ENCODE data around the gene GK2. TPM values are rescaled to one million over a fixed set of nuclear protein-coding genes. Genes with fewer than 3 reads are reported as not detected.

GK2 gene
- total and polyA plus RNA-seq, 2 of the 4 experiments (the other 2 are of a cell fraction) = not detected

GRCh38 chr4:79413886-79414285 is 5.9 kb upstream of the GK2 start:
- Histone ChIP-seq H2AK9ac (replicated peaks; ENCODE audit: low read depth, low read length, poor library complexity) (no peak overlapping the region), H3K27ac (ENCODE audit: insufficient read depth, low read length) (no peak overlapping the region), H3K79me1 (ENCODE audit: low read depth in 1 of 2, low read length in 2 of 2) (no peaks in the 10 kb centered on the region), H3K27me3 (ENCODE audit: control insufficient read depth, insufficient read depth, low read length) (no peaks in the 10 kb centered on the region), H4K8ac (ENCODE audit: low read depth in 2 of 2, low read length in 2 of 2) (no peak overlapping the region), H3K4me2 (ENCODE audit: low read depth, low read length) (no peak overlapping the region), H3K18ac (ENCODE audit: low read depth, low read length) (no peak overlapping the region), H3K23ac (ENCODE audit: low read depth, low read length) (no peak overlapping the region), H2BK5ac (ENCODE audit: low read depth, low read length, poor library complexity, severe bottlenecking) (no peak overlapping the region), H3K36me3 (ENCODE audit: control insufficient read depth, insufficient read depth, low read length) (no peaks in the 10 kb centered on the region), H3K4me1 (ENCODE audit: control insufficient read depth, insufficient read depth, low read length) (no peaks in the 10 kb centered on the region), H4K5ac (ENCODE audit: low read depth, low read length) (no peak overlapping the region), H2AK5ac (ENCODE audit: low read depth, low read length) (no peak overlapping the region), H2BK120ac (ENCODE audit: low read depth, low read length) (no peak overlapping the region), H4K20me1 (ENCODE audit: insufficient read depth, low read length) (no peaks in the 10 kb centered on the region), H2BK15ac (ENCODE audit: low read depth, low read length) (no peak overlapping the region), H3K9me3 (ENCODE audit: control insufficient read depth, insufficient read depth, low read length) (no peaks in the 10 kb centered on the region), H3K56ac (ENCODE audit: extremely low read depth, insufficient read depth, low read length) (no peak overlapping the region), H2BK20ac (ENCODE audit: low read depth, low read length) (no peak overlapping the region), H3K4me3 (ENCODE audit: insufficient read depth, low read depth, low read length) (no peak overlapping the region), H4K91ac (ENCODE audit: insufficient read depth, low read depth, low read length) (no peak overlapping the region), H3K4ac (ENCODE audit: low read depth, low read length) (no peak overlapping the region), H3K9ac (ENCODE audit: low read depth, low read length) (no peak overlapping the region), H3K9me1 (ENCODE audit: insufficient read depth, low read length) (no peaks in the 10 kb centered on the region), H3K14ac (replicated peaks; ENCODE audit: low read depth, low read length) (no peak overlapping the region), H2AFZ (replicated peaks; ENCODE audit: low read length, poor library complexity) (no peak overlapping the region)
- intact Hi-C loops (cut with micrococcal nuclease) = no loop called here
- no TSS peak for BruUV-seq (replicated peaks)
- ChIA-PET CTCF (no interaction called here), POLR2A (ENCODE audit: unreplicated experiment) (no interaction called here)
- dilution Hi-C loops (cut with HindIII; ENCODE audit: low sequenced_read_pairs, unreplicated experiment) = no loop called here
- no CpG with 5 or more reads among the region's 3 CpGs for WGBS, 2 experiments (ENCODE audit: extremely low coverage in 2 of 2, insufficient read length in 1 of 2)
- in situ Hi-C loops (cut with MboI; ENCODE audit: low sequenced_read_pairs) = no loop called here
- DNase-seq (no peak), ATAC-seq (ENCODE audit: low read depth) (no peak)
- no peak for TF ChIP-seq MAZ (IDR thresholded peaks at IDR 0.05; ENCODE audit: borderline replicate concordance, low read depth, low read length)
- TF ChIP-seq SMC3 (IDR thresholded peaks at IDR 0.05; ENCODE audit: low read depth, low read length) = no peak
- TF ChIP-seq, protein P1, sequence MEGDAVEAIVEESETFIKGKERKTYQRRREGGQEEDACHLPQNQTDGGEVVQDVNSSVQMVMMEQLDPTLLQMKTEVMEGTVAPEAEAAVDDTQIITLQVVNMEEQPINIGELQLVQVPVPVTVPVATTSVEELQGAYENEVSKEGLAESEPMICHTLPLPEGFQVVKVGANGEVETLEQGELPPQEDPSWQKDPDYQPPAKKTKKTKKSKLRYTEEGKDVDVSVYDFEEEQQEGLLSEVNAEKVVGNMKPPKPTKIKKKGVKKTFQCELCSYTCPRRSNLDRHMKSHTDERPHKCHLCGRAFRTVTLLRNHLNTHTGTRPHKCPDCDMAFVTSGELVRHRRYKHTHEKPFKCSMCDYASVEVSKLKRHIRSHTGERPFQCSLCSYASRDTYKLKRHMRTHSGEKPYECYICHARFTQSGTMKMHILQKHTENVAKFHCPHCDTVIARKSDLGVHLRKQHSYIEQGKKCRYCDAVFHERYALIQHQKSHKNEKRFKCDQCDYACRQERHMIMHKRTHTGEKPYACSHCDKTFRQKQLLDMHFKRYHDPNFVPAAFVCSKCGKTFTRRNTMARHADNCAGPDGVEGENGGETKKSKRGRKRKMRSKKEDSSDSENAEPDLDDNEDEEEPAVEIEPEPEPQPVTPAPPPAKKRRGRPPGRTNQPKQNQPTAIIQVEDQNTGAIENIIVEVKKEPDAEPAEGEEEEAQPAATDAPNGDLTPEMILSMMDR (conservative IDR thresholded peaks at IDR 0.05; ENCODE audit: low read depth, low read length) = no peak
- no peak for TF ChIP-seq RAD21 (IDR thresholded peaks at IDR 0.05; ENCODE audit: low read length)
- no peak for TF ChIP-seq FOS (IDR thresholded peaks at IDR 0.05; ENCODE audit: low read depth, low read length)
- no peak for TF ChIP-seq CHD1 (IDR thresholded peaks at IDR 0.05; ENCODE audit: low read depth, low read length)
- no peak for TF ChIP-seq NFE2L2 (IDR thresholded peaks at IDR 0.05; ENCODE audit: low read depth, low read length)
- TF ChIP-seq, protein P2, sequence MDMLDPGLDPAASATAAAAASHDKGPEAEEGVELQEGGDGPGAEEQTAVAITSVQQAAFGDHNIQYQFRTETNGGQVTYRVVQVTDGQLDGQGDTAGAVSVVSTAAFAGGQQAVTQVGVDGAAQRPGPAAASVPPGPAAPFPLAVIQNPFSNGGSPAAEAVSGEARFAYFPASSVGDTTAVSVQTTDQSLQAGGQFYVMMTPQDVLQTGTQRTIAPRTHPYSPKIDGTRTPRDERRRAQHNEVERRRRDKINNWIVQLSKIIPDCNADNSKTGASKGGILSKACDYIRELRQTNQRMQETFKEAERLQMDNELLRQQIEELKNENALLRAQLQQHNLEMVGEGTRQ (IDR thresholded peaks at IDR 0.05; ENCODE audit: low read depth, low read length) = no peak
- no peak for TF ChIP-seq RFX5 (IDR thresholded peaks at IDR 0.05; ENCODE audit: low read depth, low read length)
- no peak for TF ChIP-seq POLR2A (IDR thresholded peaks at IDR 0.05; ENCODE audit: low read depth, low read length)
- TF ChIP-seq, protein P3, sequence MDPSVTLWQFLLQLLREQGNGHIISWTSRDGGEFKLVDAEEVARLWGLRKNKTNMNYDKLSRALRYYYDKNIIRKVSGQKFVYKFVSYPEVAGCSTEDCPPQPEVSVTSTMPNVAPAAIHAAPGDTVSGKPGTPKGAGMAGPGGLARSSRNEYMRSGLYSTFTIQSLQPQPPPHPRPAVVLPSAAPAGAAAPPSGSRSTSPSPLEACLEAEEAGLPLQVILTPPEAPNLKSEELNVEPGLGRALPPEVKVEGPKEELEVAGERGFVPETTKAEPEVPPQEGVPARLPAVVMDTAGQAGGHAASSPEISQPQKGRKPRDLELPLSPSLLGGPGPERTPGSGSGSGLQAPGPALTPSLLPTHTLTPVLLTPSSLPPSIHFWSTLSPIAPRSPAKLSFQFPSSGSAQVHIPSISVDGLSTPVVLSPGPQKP (IDR thresholded peaks at IDR 0.05; ENCODE audit: borderline replicate concordance, low read depth, low read length) = no peak
- TF ChIP-seq RCOR1 (IDR thresholded peaks at IDR 0.05; ENCODE audit: insufficient replicate concordance, low read length) = no peak
- no peak for TF ChIP-seq MXI1 (IDR thresholded peaks at IDR 0.05; ENCODE audit: borderline replicate concordance, low read depth, low read length)
- TF ChIP-seq MAFK (IDR thresholded peaks at IDR 0.05; ENCODE audit: low read depth, low read length) = no peak
- no peak for TF ChIP-seq BHLHE40 (IDR thresholded peaks at IDR 0.05; ENCODE audit: low read depth, low read length)
- no peak for TF ChIP-seq CEBPB (IDR thresholded peaks at IDR 0.05; ENCODE audit: low read depth, low read length)
